Measurements from ENCODE around the gene BTD. TPM values are rescaled to one million over a fixed set of nuclear protein-coding genes. Genes with fewer than 3 reads are reported as not detected.

BTD gene
- total RNA-seq, 1 experiment from 2014 or later = 15.6 TPM

- BruUV-seq (replicated peaks) = no TSS peak
- H4K20me1 ChIP-seq (ENCODE audit: insufficient read depth) = no peaks in the 10 kb centered on the region
- no peak overlapping the region for H3K4me2 ChIP-seq
- intact Hi-C loops (cut with micrococcal nuclease; ENCODE audit: unreplicated experiment) = loop anchor here (5.0 to 10.0 kb wide), 2 partner anchors 36 to 606 kb away; partner anchors contain the start of genes BTD and HACL1
- no peak for TF ChIP-seq CTCF (conservative IDR thresholded peaks at IDR 0.05)
- TF ChIP-seq EZH2 (IDR thresholded peaks at IDR 0.05; ENCODE audit: low read depth) = no peak
- no peaks in the 10 kb centered on the region for H3K27me3 ChIP-seq (ENCODE audit: insufficient read depth, low read depth)
- H2AFZ ChIP-seq = no peak overlapping the region
- no peaks in the 10 kb centered on the region; the same call in 1 of the 2 replicates for H3K9me3 ChIP-seq (ENCODE audit: insufficient read depth, low read depth)
- no peak for DNase-seq
- H3K79me2 ChIP-seq (ENCODE audit: low read depth) = no peaks in the 10 kb centered on the region; the same call in 1 of the 2 replicates
- H3F3A ChIP-seq (ENCODE audit: insufficient read depth, low read depth) = peaks cover 46% of the 10 kb centered on the region
- no peak overlapping the region for H3K4me3 ChIP-seq
- H3K36me3 ChIP-seq (ENCODE audit: low read depth) = no peaks in the 10 kb centered on the region
- H3K9me2 ChIP-seq (ENCODE audit: insufficient read depth) = no peaks in the 10 kb centered on the region
- CTCF ChIA-PET = no interaction called here
- H3K4me1 ChIP-seq (replicated peaks; ENCODE audit: insufficient read depth) = peaks cover 59% of the 10 kb centered on the region
- POLR2A ChIA-PET (ENCODE audit: unreplicated experiment) = no interaction called here
- peak overlapping the region; percentile 95 for H3K27ac ChIP-seq
Measured at GRCh38 chr3:15638193-15638890, 36.8 kb downstream of the BTD start.

GRCh38 chr3:15638891-15639262, 37.3 kb downstream of the BTD start:
- POLR2A ChIA-PET (ENCODE audit: unreplicated experiment) = interaction anchor here (0.6 kb wide), 1 partner anchor 9 kb away, joined by 6 read pairs; no protein-coding TSS in a partner anchor
- no peak overlapping the region for H3K4me3 ChIP-seq
- no peaks in the 10 kb centered on the region for H3K27me3 ChIP-seq (ENCODE audit: insufficient read depth, low read depth)
- no peaks in the 10 kb centered on the region for H3K36me3 ChIP-seq (ENCODE audit: low read depth)
- CTCF ChIA-PET = no interaction called here
- peaks cover 54% of the 10 kb centered on the region for H3K4me1 ChIP-seq (replicated peaks; ENCODE audit: insufficient read depth)
- H3K27ac ChIP-seq = no peak overlapping the region
- peaks cover 41% of the 10 kb centered on the region for H3F3A ChIP-seq (ENCODE audit: insufficient read depth, low read depth)
- H2AFZ ChIP-seq = no peak overlapping the region
- H3K4me2 ChIP-seq = no peak overlapping the region
- H3K9me3 ChIP-seq (ENCODE audit: insufficient read depth, low read depth) = no peaks in the 10 kb centered on the region; the same call in 1 of the 2 replicates
- H3K79me2 ChIP-seq (ENCODE audit: low read depth) = no peaks in the 10 kb centered on the region; the same call in 1 of the 2 replicates
- DNase-seq = no peak
- H3K9me2 ChIP-seq (ENCODE audit: insufficient read depth) = no peaks in the 10 kb centered on the region
- H4K20me1 ChIP-seq (ENCODE audit: insufficient read depth) = no peaks in the 10 kb centered on the region
- intact Hi-C loops (cut with micrococcal nuclease; ENCODE audit: unreplicated experiment) = loop anchor here (5.0 to 10.0 kb wide), 2 partner anchors 37 to 606 kb away; partner anchors contain the start of genes BTD and HACL1
- BruUV-seq (replicated peaks) = no TSS peak
- TF ChIP-seq CTCF (conservative IDR thresholded peaks at IDR 0.05) (no peak), EZH2 (IDR thresholded peaks at IDR 0.05; ENCODE audit: low read depth) (no peak)

GRCh38 chr3:15645246-15645645, 43.7 kb downstream of the BTD start:
- DNase-seq = no peak
- no peaks in the 10 kb centered on the region for H3K79me2 ChIP-seq (ENCODE audit: low read depth)
- peak overlapping the region; percentile 82 for H3K27ac ChIP-seq
- H3K4me2 ChIP-seq = peak overlapping the region; percentile 73
- peaks cover 40% of the 10 kb centered on the region for H3F3A ChIP-seq (ENCODE audit: insufficient read depth, low read depth)
- no peaks in the 10 kb centered on the region for H3K36me3 ChIP-seq (ENCODE audit: low read depth)
- H3K27me3 ChIP-seq (ENCODE audit: insufficient read depth, low read depth) = no peaks in the 10 kb centered on the region
- intact Hi-C loops (cut with micrococcal nuclease; ENCODE audit: unreplicated experiment) = no loop called here
- H2AFZ ChIP-seq = peak overlapping the region; percentile 44
- peaks cover 10% of the 10 kb centered on the region; the same call in 1 of the 2 replicates for H3K9me3 ChIP-seq (ENCODE audit: insufficient read depth, low read depth)
- TF ChIP-seq CTCF (conservative IDR thresholded peaks at IDR 0.05) (no peak), EZH2 (IDR thresholded peaks at IDR 0.05; ENCODE audit: low read depth) (no peak)
- H4K20me1 ChIP-seq (ENCODE audit: insufficient read depth) = no peaks in the 10 kb centered on the region
- CTCF ChIA-PET = interaction anchor here (0.7 kb wide), 1 partner anchor 17 kb away, joined by 3 read pairs; no protein-coding TSS in a partner anchor
- peaks cover 40% of the 10 kb centered on the region for H3K4me1 ChIP-seq (replicated peaks; ENCODE audit: insufficient read depth)
- H3K4me3 ChIP-seq = peak overlapping the region; percentile 32; the same call in 1 of the 2 replicates
- POLR2A ChIA-PET (ENCODE audit: unreplicated experiment) = no interaction called here
- BruUV-seq (replicated peaks) = no TSS peak
- H3K9me2 ChIP-seq (ENCODE audit: insufficient read depth) = no peaks in the 10 kb centered on the region
